Neuronal stem cell (in vitro differentiated cells): ENCODE results near the gene MTHFR.

Experiments used
- DNase-seq: peaks from one replicate; pipeline ENCODE4 v3.0.0-alpha.2; 2013; ENCODE audit warnings: low spot score
- H2AFZ ChIP-seq: one replicate; pipeline ENCODE4 v1.6.1; 2013; ENCODE audit warnings: mild to moderate bottlenecking, low read length, inconsistent platforms
- H2AK5ac ChIP-seq: 2 replicates; pipeline ENCODE4 v1.6.1; 2013; ENCODE audit warnings: low read depth, mild to moderate bottlenecking, inconsistent platforms, low read length, moderate library complexity, mixed read lengths
- H2BK120ac ChIP-seq: 2 replicates; pipeline ENCODE4 v1.6.1; 2013; ENCODE audit warnings: low read depth, mild to moderate bottlenecking, inconsistent platforms, low read length, moderate library complexity, mixed read lengths
- H2BK12ac ChIP-seq: one replicate; pipeline ENCODE4 v1.6.1; 2013; ENCODE audit warnings: low read length, inconsistent platforms
- H2BK15ac ChIP-seq: 2 replicates; pipeline ENCODE4 v1.6.1; 2013; ENCODE audit warnings: mild to moderate bottlenecking, low read length, inconsistent platforms, mixed read lengths
- H2BK5ac ChIP-seq: one replicate; pipeline ENCODE4 v1.6.1; 2013; ENCODE audit warnings: inconsistent platforms, mild to moderate bottlenecking, low read length, moderate library complexity
- H3K14ac ChIP-seq: one replicate; pipeline ENCODE4 v1.6.1; 2013; ENCODE audit warnings: low read length, inconsistent platforms
- H3K18ac ChIP-seq: 2 replicates; pipeline ENCODE4 v1.6.1; 2013; ENCODE audit warnings: low read length, inconsistent platforms
- H3K23ac ChIP-seq: 2 replicates; pipeline ENCODE4 v1.6.1; 2013; ENCODE audit warnings: low read depth, mild to moderate bottlenecking, mixed read lengths, low read length, inconsistent platforms; ENCODE audit not compliant: poor library complexity
- H3K27ac ChIP-seq: replicated peaks from 3 replicates; pipeline ENCODE4 v1.5.1; 2013; ENCODE audit warnings: low read length, inconsistent platforms
- H3K27me3 ChIP-seq, 3 experiments: 2 replicates each; pipeline ENCODE4 v1.6.1; 2013; ENCODE audit warnings: low read length in 3 of 3, mild to moderate bottlenecking in 2 of 3, inconsistent platforms in 1 of 3, low read depth in 1 of 3, mixed read lengths in 1 of 3, moderate library complexity in 1 of 3; ENCODE audit not compliant: control insufficient read depth in 3 of 3, insufficient read depth in 3 of 3
- H3K36me3 ChIP-seq, 2 donors: replicated peaks in 1 of 2; 2 replicates each; pipeline ENCODE4 v1.6.1; 2013; ENCODE audit warnings: low read length in 2 of 2; ENCODE audit not compliant: control insufficient read depth in 2 of 2, insufficient read depth in 2 of 2
- H3K4ac ChIP-seq: 2 replicates; pipeline ENCODE4 v1.6.1; 2013; ENCODE audit warnings: inconsistent platforms, mild to moderate bottlenecking, low read length, moderate library complexity
- H3K4me1 ChIP-seq, 2 donors: 1 replicate in 1 of 2; 2 replicates in 1 of 2; pipeline ENCODE4 v1.6.1; 2013; ENCODE audit warnings: low read length in 2 of 2, low read depth in 1 of 2; ENCODE audit not compliant: control insufficient read depth in 2 of 2, insufficient read depth in 1 of 2
- H3K4me2 ChIP-seq: one replicate; pipeline ENCODE4 v1.6.1; 2013; ENCODE audit warnings: mild to moderate bottlenecking, low read length, inconsistent platforms; ENCODE audit not compliant: insufficient read depth, poor library complexity, severe bottlenecking
- H3K4me3 ChIP-seq, 2 donors: 2 replicates each; pipeline ENCODE4 v1.5.1; 2013; ENCODE audit warnings: low read length in 2 of 2, mild to moderate bottlenecking in 2 of 2, inconsistent platforms in 1 of 2, moderate library complexity in 1 of 2
- H3K79me1 ChIP-seq: one replicate; pipeline ENCODE4 v1.6.1; 2013; ENCODE audit warnings: low read depth, mild to moderate bottlenecking, inconsistent platforms, low read length, moderate library complexity
- H3K9ac ChIP-seq: one replicate; pipeline ENCODE4 v1.6.1; 2013; ENCODE audit warnings: mild to moderate bottlenecking, low read depth, low read length, inconsistent platforms; ENCODE audit not compliant: poor library complexity
- H3K9me3 ChIP-seq, 2 donors: replicated peaks in 1 of 2; 2 replicates each; pipeline versions ENCODE3 to v1.6.1; 2013; ENCODE audit warnings: low read length in 2 of 2, mild to moderate bottlenecking in 2 of 2, inconsistent platforms in 1 of 2, low read depth in 1 of 2, mixed read lengths in 1 of 2, moderate library complexity in 1 of 2; ENCODE audit not compliant: control insufficient read depth in 2 of 2, insufficient read depth in 1 of 2
- H4K8ac ChIP-seq: one replicate; pipeline ENCODE4 v1.6.1; 2013; ENCODE audit warnings: low read depth, mild to moderate bottlenecking, inconsistent platforms, low read length, moderate library complexity
- H4K91ac ChIP-seq: one replicate; pipeline ENCODE4 v1.6.1; 2013; ENCODE audit warnings: low read length, low read depth, mild to moderate bottlenecking, inconsistent platforms; ENCODE audit not compliant: poor library complexity
- WGBS, 2 donors: extraction: QIAGEN DNeasy Blood & Tissue Kit; methylation state at CpG; one replicate each; pipeline ENCODE4 v1.1.7; 2013; ENCODE audit warnings: missing lambda C conversion rate in 2 of 2, mixed read lengths in 1 of 2; ENCODE audit not compliant: insufficient read length in 2 of 2, insufficient replicate concordance in 1 of 2; ENCODE audit errors: extremely low coverage in 2 of 2; 5-methylcytosine and 5-hydroxymethylcytosine counted together

The MTHFR gene

GRCh38 chr1:11835441-11836225 is 29.9 kb upstream of the MTHFR start:
- Histone ChIP-seq H3K23ac (peak overlapping the region; percentile 25), H2BK12ac (no peak overlapping the region), H2AFZ (no peak overlapping the region), H2BK5ac (no peak overlapping the region), H3K27ac (no peak overlapping the region), H3K18ac (no peak overlapping the region), H4K8ac (no peak overlapping the region), H3K4me2 (no peak overlapping the region), H3K4me3 (no peak overlapping the region), H2AK5ac (no peak overlapping the region), H3K4ac (no peak overlapping the region), H3K4me1 (no peaks in the 10 kb centered on the region), H3K27me3 (peaks cover 0 to 1% (median 0%) of the 10 kb centered on the region in 3 experiments), H4K91ac (no peak overlapping the region), H3K9ac (peak overlapping the region; percentile 16), H3K79me1 (peaks cover 4% of the 10 kb centered on the region), H3K9me3 (peaks cover 0 to 2% of the 10 kb centered on the region in 2 donors), H2BK120ac (no peak overlapping the region), H2BK15ac (no peak overlapping the region), H3K36me3 (peaks cover 76 to 96% of the 10 kb centered on the region in 2 donors), H3K14ac (no peak overlapping the region)
- no peak for DNase-seq
- no CpG with 5 or more reads among the region's 28 CpGs for WGBS, 2 donors

- Histone ChIP-seq H3K36me3 (peaks cover 69 to 95% of the 10 kb centered on the region in 2 donors), H3K9ac (no peak overlapping the region), H3K18ac (no peak overlapping the region), H2BK12ac (no peak overlapping the region), H2BK5ac (no peak overlapping the region), H4K8ac (peak overlapping the region; percentile 65), H3K4ac (no peak overlapping the region), H3K27ac (no peak overlapping the region), H3K23ac (no peak overlapping the region), H2BK120ac (no peak overlapping the region), H2AK5ac (no peak overlapping the region), H3K79me1 (peaks cover 4% of the 10 kb centered on the region), H3K14ac (no peak overlapping the region), H3K27me3 (peaks cover 0 to 1% (median 0%) of the 10 kb centered on the region in 3 experiments), H3K4me3 (peak overlapping the region in 1 of 2 donors; percentile 71), H3K9me3 (peaks cover 0 to 4% of the 10 kb centered on the region in 2 donors), H2AFZ (no peak overlapping the region), H3K4me1 (no peaks in the 10 kb centered on the region), H4K91ac (no peak overlapping the region), H2BK15ac (no peak overlapping the region), H3K4me2 (no peak overlapping the region)
- no CpG with 5 or more reads among the region's 13 CpGs for WGBS, 2 donors
- no peak for DNase-seq
Observed at GRCh38 chr1:11833900-11834299, 28.1 kb upstream of the MTHFR start.

- Histone ChIP-seq H3K9ac (no peak overlapping the region), H3K27ac (no peak overlapping the region), H2BK12ac (no peak overlapping the region), H2BK5ac (no peak overlapping the region), H3K4me1 (no peaks in the 10 kb centered on the region), H2AK5ac (no peak overlapping the region), H3K23ac (no peak overlapping the region), H4K91ac (no peak overlapping the region), H2BK15ac (no peak overlapping the region), H3K4me3 (peak overlapping the region in 1 of 2 donors; percentile 71), H3K18ac (no peak overlapping the region), H2AFZ (no peak overlapping the region), H3K9me3 (peaks cover 0 to 4% of the 10 kb centered on the region in 2 donors), H3K36me3 (peaks cover 72 to 96% of the 10 kb centered on the region in 2 donors), H3K79me1 (peaks cover 4% of the 10 kb centered on the region), H3K27me3 (peaks cover 0 to 1% (median 0%) of the 10 kb centered on the region in 3 experiments), H3K4ac (no peak overlapping the region), H2BK120ac (no peak overlapping the region), H4K8ac (no peak overlapping the region), H3K4me2 (no peak overlapping the region), H3K14ac (no peak overlapping the region)
- WGBS, 2 donors: no CpG with 5 or more reads among the region's 8 CpGs
- DNase-seq: no peak
Observed at GRCh38 chr1:11833497-11833896, 27.7 kb upstream of the MTHFR start.

GRCh38 chr1:11831945-11832725 is 26.4 kb upstream of the MTHFR start:
- Histone ChIP-seq H3K18ac (no peak overlapping the region), H3K36me3 (peaks cover 72 to 96% of the 10 kb centered on the region in 2 donors), H2BK12ac (no peak overlapping the region), H2BK15ac (no peak overlapping the region), H3K79me1 (peaks cover 2% of the 10 kb centered on the region), H2AK5ac (no peak overlapping the region), H2AFZ (no peak overlapping the region), H4K8ac (no peak overlapping the region), H3K14ac (no peak overlapping the region), H3K4ac (no peak overlapping the region), H3K9me3 (peaks cover 0 to 4% of the 10 kb centered on the region in 2 donors), H4K91ac (no peak overlapping the region), H3K4me1 (no peaks in the 10 kb centered on the region), H3K27me3 (peaks cover 0 to 1% (median 0%) of the 10 kb centered on the region in 3 experiments), H3K23ac (peak overlapping the region; percentile 20), H3K4me3 (no peak overlapping the region), H3K4me2 (no peak overlapping the region), H3K9ac (peak overlapping the region; percentile 66), H2BK120ac (no peak overlapping the region), H2BK5ac (no peak overlapping the region), H3K27ac (no peak overlapping the region)
- no peak for DNase-seq
- WGBS, 2 donors: no CpG with 5 or more reads among the region's 9 CpGs
